Stomach smooth muscle (tissue), 2 donors: ENCODE measurements around the gene BCAP31.
"Not testable (repeated sequence)": the region's sequence is repeated elsewhere in the genome, so short reads cannot be mapped to it uniquely, and the experiment has no call there.

Experiments
- H3K27ac ChIP-seq: one replicate; pipeline ENCODE4 v1.7.0; 2013; ENCODE audit warnings: mild to moderate bottlenecking, low read length, inconsistent platforms
- H3K27me3 ChIP-seq, 2 donors: one replicate each; pipeline ENCODE4 v1.7.0; 2013; ENCODE audit warnings: low read length in 2 of 2; ENCODE audit not compliant: insufficient read depth in 2 of 2, control insufficient read depth in 1 of 2
- H3K36me3 ChIP-seq, 2 donors: one replicate each; pipeline ENCODE4 v1.7.0; 2013; ENCODE audit warnings: low read length in 2 of 2; ENCODE audit not compliant: control insufficient read depth in 2 of 2, insufficient read depth in 2 of 2
- H3K4me1 ChIP-seq: one replicate; pipeline ENCODE4 v1.7.0; 2013; ENCODE audit warnings: low read length; ENCODE audit not compliant: control insufficient read depth, insufficient read depth
- H3K4me3 ChIP-seq, 2 donors: one replicate each; pipeline ENCODE4 v1.7.0; 2013; ENCODE audit warnings: low read length in 2 of 2
- H3K9ac ChIP-seq, 2 donors: one replicate each; pipeline ENCODE4 v1.7.0; 2013; ENCODE audit warnings: low read length in 2 of 2, mild to moderate bottlenecking in 1 of 2
- H3K9me3 ChIP-seq, 2 donors: one replicate each; pipeline ENCODE4 v1.7.0; 2013; ENCODE audit warnings: low read length in 2 of 2; ENCODE audit not compliant: control insufficient read depth in 2 of 2
- donor health status: healthy.
- donor health status: Pancreatic carcinoma.

Gene BCAP31

DNA sequence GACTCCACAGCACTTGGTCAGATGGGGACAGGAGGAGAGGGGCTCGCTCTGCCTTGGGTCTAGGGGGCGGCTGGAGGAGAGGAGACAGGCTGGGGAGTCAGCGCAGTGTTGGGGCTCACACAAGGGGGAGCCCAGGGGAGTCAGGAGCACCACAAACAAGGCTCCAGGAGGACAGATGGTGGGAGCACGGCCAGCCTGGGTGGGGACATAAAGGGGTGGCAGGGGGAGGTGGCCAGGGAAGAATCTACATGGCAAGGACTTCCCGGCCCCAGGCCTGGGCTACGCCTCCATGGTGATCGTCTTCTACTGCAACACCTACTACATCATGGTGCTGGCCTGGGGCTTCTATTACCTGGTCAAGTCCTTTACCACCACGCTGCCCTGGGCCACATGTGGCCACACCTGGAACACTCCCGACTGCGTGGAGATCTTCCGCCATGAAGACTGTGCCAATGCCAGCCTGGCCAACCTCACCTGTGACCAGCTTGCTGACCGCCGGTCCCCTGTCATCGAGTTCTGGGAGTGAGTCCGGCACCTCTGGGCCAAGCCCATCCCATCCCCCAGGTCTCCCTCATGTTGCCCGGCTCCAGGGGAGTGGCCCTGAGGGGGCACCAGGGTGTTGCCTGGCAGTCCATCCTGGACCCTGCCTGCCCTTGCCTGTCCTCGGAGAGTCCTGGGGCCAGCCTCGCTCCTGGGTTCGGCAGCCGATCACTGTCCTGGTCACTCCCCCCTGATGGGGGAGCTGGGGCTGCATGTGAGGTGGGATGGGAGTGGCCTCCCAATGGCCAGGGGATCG is 33.0 kb downstream of the BCAP31 start:
- not testable (repeated sequence) for H3K9ac ChIP-seq, H3K36me3 ChIP-seq, H3K4me3 ChIP-seq, H3K27ac ChIP-seq, H3K9me3 ChIP-seq, H3K27me3 ChIP-seq
- peaks cover 35% of the 10 kb centered on the region for H3K4me1 ChIP-seq

DNA sequence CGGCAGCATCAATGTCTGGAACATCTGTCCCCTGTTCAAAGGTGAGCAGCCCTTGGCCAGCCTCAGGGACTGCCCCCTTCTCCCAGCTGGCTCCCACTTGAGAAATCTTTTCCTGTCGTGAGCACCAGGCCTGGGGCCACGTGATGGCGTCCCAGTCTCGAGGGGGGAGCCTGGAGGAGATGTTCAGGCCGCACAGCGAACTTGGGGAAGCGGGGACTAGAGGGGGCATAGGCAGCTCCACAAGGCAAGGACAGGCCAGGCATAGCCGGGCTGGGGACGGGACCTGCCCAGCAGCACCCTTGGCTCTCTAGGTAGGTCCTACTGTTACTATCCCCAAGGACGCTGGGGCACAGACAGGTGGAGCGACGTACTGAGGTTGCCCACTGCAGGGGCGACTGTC is 33.7 kb downstream of the BCAP31 start:
- H3K36me3 ChIP-seq: no peaks in the 10 kb centered on the region
- H3K4me1 ChIP-seq: peaks cover 35% of the 10 kb centered on the region
- no peak overlapping the region for H3K9ac ChIP-seq
- no peaks in the 10 kb centered on the region for H3K27me3 ChIP-seq
- H3K4me3 ChIP-seq: no peak overlapping the region
- no peaks in the 10 kb centered on the region for H3K9me3 ChIP-seq
- no peak overlapping the region for H3K27ac ChIP-seq

DNA sequence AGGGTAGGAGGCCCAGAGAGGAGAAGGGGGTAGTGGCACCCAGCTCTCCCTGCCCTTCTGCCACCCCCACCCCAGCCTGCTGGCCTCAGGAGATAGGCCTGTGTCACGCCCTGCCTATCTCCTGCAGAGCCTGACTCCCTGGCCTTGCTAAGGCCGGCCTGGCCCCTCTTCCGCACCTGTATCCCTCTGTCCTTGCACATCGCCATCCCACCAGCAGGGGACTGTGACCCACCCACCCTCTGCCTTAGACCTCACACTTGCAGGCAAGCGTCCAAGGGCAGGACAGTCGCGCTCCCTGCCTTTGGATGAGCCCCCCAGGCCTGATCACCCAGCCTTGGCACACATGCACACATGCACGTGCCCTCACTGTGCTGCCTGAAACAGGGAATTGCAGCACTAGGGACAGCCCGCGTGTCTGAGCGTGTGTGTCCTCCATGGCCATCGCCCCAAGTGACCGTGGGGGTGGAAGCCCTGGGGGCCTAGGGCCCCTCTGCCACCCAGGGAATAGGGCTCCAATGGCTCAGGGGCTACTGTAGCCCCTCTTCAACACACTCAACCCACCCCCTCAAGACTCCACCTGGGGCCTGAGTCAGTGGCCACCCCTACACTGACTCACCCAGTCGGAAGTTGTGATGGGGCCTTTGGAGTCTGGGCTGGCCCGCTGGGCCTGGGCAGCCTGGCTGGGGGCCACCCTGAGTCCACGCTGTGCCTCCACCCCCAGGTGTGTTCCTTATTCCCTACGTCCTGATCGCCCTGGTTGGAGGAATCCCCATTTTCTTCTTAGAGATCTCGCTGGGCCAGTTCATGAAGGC is 34.3 kb downstream of the BCAP31 start:
- Histone ChIP-seq H3K27me3 (peaks cover 0 to 2% of the 10 kb centered on the region in 2 donors), H3K9ac (peak overlapping the region in 1 of 2 donors; percentile 16), H3K27ac (peak overlapping the region; percentile 31), H3K36me3 (no peaks in the 10 kb centered on the region), H3K4me1 (peaks cover 35% of the 10 kb centered on the region), H3K9me3 (no peaks in the 10 kb centered on the region), H3K4me3 (peak overlapping the region in 1 of 2 donors; percentile 64)

DNA sequence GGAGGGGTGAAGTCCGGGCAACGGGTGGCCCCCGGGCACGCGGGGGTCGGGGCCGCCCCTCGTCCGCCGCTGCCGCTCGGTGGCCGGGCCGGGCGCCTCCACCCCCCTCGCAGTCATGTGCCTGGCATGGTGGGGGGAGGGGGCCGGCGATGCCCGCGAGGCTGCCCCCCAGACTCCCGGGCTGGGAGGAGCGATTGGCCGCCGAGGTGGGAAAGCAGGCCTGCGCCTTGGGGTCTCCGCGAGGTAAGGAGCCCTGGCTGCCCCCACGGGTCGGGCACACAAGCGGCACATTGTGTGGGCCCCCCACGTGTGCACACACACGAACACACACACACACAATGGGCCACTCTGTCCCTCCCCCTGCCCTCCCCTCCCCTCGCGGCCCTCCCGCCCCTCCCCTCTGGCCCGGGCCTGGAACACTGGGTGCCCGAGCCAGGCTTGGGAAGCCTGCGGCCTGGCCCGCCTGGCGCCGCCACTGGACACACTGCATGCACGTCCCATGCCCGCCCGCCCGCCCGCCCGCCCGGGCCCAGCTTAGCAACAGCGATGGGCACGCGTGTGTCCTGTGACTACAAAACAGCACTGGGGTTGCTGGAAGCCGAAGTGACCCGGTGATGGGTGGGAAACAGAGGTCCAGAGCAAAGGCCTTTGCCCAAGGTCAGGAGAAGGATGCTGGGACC is 35.1 kb downstream of the BCAP31 start:
- peak overlapping the region; percentile 31 for H3K27ac ChIP-seq
- H3K4me1 ChIP-seq: peaks cover 33% of the 10 kb centered on the region
- H3K36me3 ChIP-seq: no peaks in the 10 kb centered on the region
- no peak overlapping the region for H3K9ac ChIP-seq
- peaks cover 0 to 2% of the 10 kb centered on the region in 2 donors for H3K27me3 ChIP-seq
- peak overlapping the region in 1 of 2 donors; percentile 66 for H3K4me3 ChIP-seq
- H3K9me3 ChIP-seq: no peaks in the 10 kb centered on the region

DNA sequence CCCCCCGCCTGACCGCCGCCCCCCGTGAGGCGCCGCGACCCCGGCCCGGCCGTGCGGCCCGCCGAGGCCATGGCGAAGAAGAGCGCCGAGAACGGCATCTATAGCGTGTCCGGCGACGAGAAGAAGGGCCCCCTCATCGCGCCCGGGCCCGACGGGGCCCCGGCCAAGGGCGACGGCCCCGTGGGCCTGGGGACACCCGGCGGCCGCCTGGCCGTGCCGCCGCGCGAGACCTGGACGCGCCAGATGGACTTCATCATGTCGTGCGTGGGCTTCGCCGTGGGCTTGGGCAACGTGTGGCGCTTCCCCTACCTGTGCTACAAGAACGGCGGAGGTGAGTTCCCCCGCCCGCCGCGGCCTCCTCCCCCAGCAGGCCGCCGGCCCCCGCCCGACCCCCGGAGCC is 35.7 kb downstream of the BCAP31 start:
- Histone ChIP-seq H3K27ac (no peak overlapping the region), H3K9ac (peak overlapping the region; percentile 36 to 51), H3K9me3 (no peaks in the 10 kb centered on the region), H3K36me3 (no peaks in the 10 kb centered on the region), H3K4me3 (peak overlapping the region; percentile 19 to 66), H3K27me3 (peaks cover 0 to 2% of the 10 kb centered on the region in 2 donors), H3K4me1 (peaks cover 30% of the 10 kb centered on the region)

DNA sequence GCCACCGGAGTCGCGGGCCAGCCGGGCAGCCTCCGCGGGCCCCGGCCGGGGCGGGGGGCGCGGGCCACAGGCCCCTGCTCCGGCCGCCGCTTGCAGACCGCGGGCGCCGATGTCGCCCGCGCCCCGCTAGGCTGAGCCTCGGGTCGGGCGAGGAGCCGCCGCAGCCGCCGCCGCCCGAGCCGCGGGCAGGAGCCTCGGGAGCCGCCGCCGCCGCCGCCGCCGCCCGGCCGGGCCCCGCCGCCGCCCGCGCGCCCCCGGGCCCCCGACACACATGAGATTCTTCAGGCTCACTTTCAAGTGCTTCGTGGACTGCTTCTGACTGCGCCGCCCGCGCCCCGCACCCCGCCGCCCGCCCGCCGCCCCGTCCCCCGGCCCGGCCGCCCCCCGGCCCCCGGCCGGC is 36.1 kb downstream of the BCAP31 start:
- H3K27me3 ChIP-seq: peaks cover 0 to 2% of the 10 kb centered on the region in 2 donors
- H3K9me3 ChIP-seq: no peaks in the 10 kb centered on the region
- no peaks in the 10 kb centered on the region for H3K36me3 ChIP-seq
- peaks cover 25% of the 10 kb centered on the region for H3K4me1 ChIP-seq
- H3K27ac ChIP-seq: no peak overlapping the region
- H3K4me3 ChIP-seq: no peak overlapping the region
- H3K9ac ChIP-seq: no peak overlapping the region

DNA sequence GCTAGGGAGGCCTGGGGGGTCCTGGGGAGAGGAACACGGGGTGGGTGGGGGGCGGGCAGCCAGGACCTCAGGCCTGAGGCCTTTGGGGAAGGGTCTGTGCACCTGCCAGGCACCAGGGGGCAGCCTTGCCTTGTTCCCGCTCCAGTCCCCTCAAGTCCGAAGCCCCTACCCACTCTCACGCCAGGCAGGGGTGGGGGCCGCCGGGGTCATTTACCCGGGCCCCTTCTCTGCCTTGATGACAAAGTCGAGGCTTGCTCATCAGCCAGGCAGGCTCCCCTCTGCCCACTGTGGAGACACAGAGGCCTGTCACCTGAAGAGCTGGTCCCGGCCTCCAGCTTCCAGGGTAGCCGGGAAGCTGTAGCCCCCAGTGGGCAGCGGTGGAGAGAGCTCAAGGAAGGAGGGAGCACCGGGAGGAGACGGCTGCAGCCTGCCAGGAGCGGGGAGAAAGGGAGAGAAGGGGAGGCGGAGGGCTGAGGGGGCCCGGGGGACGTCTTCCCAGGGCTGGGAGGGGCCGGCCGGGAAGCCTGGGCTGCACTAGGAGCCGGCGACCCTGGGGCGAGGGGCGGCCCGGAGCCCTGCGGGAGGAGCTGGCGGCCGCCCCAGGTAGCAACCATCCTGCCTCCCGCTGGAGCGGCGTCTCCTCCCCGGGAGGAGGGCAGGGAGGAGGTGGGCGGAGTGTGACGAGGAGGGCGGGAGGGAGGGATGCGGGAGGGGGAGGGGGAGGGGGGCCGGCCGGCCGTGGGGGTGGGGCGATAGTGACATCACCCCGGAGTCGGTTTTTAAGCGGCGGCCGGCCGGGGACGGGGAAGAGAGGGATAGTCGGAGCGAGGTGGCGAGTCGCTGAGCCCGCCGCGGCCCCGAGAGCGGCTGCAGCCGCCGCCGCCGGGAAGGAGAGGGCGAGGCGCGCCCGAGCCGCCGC is 36.8 kb downstream of the BCAP31 start, which contains the start of gene SLC6A8:
TSS of gene SLC6A8 (plus strand) at position 806 of the 919 bp plus-strand sequence. CDS start 649 bp downstream, outside the sequence.
- Histone ChIP-seq H3K27ac (peak within 1 kb of the TSS; percentile 24), H3K27me3 (peaks cover 0 to 2% of the 10 kb centered on the region in 2 donors), H3K36me3 (no peaks in the 10 kb centered on the region), H3K9ac (peak within 1 kb of the TSS; percentile 36 to 51), H3K9me3 (no peaks in the 10 kb centered on the region), H3K4me1 (peaks cover 19% of the 10 kb centered on the region), H3K4me3 (peak within 1 kb of the TSS; percentile 19 to 66)

DNA sequence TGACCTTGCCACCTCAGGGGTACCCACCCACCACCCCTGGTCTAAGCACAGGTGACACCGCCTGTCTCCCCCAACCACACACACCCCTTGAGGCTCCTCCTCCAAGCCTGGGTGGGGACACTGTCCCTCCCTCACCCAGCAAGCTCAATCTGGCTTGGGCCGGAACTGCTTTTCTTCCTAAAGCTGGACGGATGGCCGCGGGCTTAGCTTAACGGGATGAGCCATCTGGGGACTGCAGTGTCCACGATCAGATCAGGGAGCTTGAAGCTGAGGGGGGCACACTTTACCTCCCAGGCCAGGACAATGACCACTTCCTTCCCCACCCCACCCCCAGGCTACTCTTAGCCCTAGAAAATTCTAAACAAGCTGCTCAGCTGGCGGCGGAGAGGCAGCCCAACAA is 37.5 kb downstream of the BCAP31 start:
- Histone ChIP-seq H3K9me3 (no peaks in the 10 kb centered on the region), H3K9ac (no peak overlapping the region), H3K27me3 (peaks cover 0 to 2% of the 10 kb centered on the region in 2 donors), H3K4me3 (no peak overlapping the region), H3K27ac (peak overlapping the region; percentile 24), H3K4me1 (peaks cover 14% of the 10 kb centered on the region), H3K36me3 (no peaks in the 10 kb centered on the region)

DNA sequence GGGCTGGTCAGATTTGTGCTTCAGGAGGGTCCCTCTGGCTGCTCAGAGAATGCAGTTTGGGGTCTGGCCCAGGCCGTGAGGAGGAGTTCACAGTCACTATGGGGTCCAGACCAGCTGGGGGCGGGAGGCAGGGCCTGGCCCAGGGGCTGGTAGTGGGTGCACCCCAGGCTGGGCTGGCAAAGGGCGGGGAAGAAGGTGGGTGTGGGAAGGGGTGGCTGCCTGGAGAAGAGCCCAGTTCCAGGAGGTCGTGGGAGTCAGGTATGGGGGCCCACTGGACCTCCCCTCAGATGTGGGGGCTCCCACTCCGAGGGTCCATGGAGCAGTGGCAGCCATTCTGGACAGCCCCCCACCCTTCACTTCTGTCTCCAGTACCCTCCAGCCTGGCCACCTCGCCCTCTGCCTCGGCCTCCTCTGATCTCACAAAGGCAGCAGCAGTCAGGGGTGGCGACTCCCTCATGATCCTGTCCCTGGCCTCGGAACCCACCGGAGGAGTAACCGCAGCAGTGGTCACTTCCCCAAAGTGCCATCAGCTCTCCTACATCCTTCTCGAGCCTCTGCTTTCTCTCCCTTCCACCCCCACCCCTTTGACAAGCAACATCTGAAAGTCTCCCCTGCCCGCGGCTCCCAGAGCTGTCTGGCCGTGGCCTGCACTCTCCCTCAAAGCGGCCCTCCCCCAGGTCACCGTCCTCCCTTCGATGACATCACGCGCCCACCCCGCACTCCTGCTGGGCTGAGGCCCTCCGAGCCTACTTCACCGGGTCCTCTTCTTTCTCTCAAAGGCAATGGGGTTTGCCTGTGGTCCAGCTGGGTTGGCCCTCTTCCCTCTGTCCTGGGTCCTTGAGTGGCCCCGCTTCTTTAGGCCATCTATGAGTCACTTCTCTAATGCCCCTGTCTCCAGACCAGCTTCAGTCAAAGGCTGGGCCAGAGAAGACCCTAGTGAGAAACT is 38.2 kb downstream of the BCAP31 start:
- no peak overlapping the region for H3K4me3 ChIP-seq
- H3K27ac ChIP-seq: peak overlapping the region; percentile 24
- H3K27me3 ChIP-seq: peaks cover 0 to 2% of the 10 kb centered on the region in 2 donors
- H3K9ac ChIP-seq: no peak overlapping the region
- no peaks in the 10 kb centered on the region for H3K9me3 ChIP-seq
- H3K36me3 ChIP-seq: no peaks in the 10 kb centered on the region
- H3K4me1 ChIP-seq: peaks cover 11% of the 10 kb centered on the region
